Fibroblast of villous mesenchyme (primary cell): ENCODE measurements around the gene POLR2L. TPM values are rescaled to one million over a fixed set of nuclear protein-coding genes. Genes with fewer than 3 reads are reported as not detected.

Experiments
- DNase-seq: peaks from one replicate; pipeline ENCODE4 v3.0.0-alpha.2; 2010; ENCODE audit warnings: low read depth
- H3K4me3 ChIP-seq: 2 replicates; pipeline ENCODE4 v1.5.1; 2011; ENCODE audit warnings: low read depth, mild to moderate bottlenecking, low read length
- CTCF ChIP-seq: IDR thresholded peaks from 2 replicates; pipeline ENCODE4 v1.5.1; 2012; ENCODE audit warnings: low read depth, mild to moderate bottlenecking, low read length; ENCODE audit not compliant: insufficient read depth
- total RNA-seq: library from RNA; depleted of rRNA; stranded (reverse); fragments of >200 nt; gene quantifications from 2 replicates; pipeline ENCODE4 v1.2.3, GENCODE V29; 2012

POLR2L gene
- total RNA-seq, 1 donor, result 92.4 TPM

GRCh38 chr11:855330-855674, 13.0 kb upstream of the POLR2L start:
- no peak for TF ChIP-seq CTCF
- no peak for DNase-seq
- no peak overlapping the region for H3K4me3 ChIP-seq

DNA sequence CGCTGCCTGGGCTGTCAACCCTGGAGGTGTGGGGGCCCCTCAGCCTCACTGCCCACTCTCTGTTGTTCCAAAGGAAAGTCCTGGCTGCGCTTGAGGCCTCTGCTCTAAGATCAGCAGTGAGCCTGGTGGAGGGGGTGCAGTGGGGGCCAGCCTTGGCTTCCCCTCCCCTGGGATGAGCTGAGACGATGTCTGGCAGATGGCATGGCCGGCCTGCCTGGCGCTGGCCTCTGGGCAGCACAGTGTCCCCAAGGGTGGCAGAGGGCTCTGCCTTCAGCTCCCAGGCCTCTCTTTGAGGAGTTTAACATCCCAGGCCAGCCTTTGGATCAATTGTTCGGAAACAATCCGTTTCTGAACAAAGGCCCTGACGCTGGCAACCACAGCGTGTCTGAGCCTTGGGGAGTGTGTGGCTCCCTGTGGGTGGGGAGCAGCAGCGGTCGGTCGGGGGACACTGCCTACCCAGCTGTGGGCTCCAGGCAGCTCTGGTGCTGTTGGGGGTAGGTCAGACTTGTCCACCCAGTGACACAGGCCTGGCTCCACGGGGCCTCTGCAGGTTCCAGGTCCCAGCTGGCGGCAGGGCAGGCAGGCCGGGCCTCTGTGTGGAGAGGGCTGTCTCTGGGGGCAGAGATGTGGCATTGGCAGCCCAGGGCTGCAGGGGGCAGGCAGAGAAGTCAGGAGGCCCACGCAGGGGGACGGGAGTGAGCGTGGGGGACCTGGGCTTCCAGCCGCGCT, 12.4 kb upstream of the POLR2L start:
- no peak for TF ChIP-seq CTCF
- DNase-seq, result no peak
- no peak overlapping the region for H3K4me3 ChIP-seq

GRCh38 chr11:853682-854448, 11.5 kb upstream of the POLR2L start:
- TF ChIP-seq CTCF, result no peak
- no peak for DNase-seq

GRCh38 chr11:852762-853161, 10.4 kb upstream of the POLR2L start:
- no peak for DNase-seq
- TF ChIP-seq CTCF, result no peak

More at GRCh38 chr11:853682-854448, 11.5 kb upstream of the POLR2L start:
- H3K4me3 ChIP-seq, result no peak overlapping the region

GRCh38 chr11:850775-851763, 8.7 kb upstream of the POLR2L start:
- TF ChIP-seq CTCF, result peak; percentile 16
- no peak for DNase-seq
- no peak overlapping the region for H3K4me3 ChIP-seq

More at GRCh38 chr11:852762-853161, 10.4 kb upstream of the POLR2L start:
- no peak overlapping the region for H3K4me3 ChIP-seq

GRCh38 chr11:849951-850774, 7.8 kb upstream of the POLR2L start:
- DNase-seq, result no peak
- no peak for TF ChIP-seq CTCF
- peak overlapping the region; percentile 44 for H3K4me3 ChIP-seq
